OCI-LY7 (cell line): ENCODE results near the gene BTN1A1. TPM values are rescaled to one million over a fixed set of nuclear protein-coding genes. Genes with fewer than 3 reads are reported as not detected.

Experiments used
- BruUV-seq: library from RNA; stranded (reverse); fragments of 400-500 nt; replicated peaks from 2 replicates; lab custom pipeline; 2021; lab: Mats Ljungman, UMichigan
- CTCF ChIA-PET: fragments of 300-600 bp; sonication (Branson Sonifier 250); formaldehyde crosslinking; loops from one replicate; lab custom pipeline; 2022; ENCODE audit warnings: antibody characterized with exemption; ENCODE audit not compliant: unreplicated experiment; lab: Charles Lee
- POLR2A ChIA-PET: fragments of 300-600 bp; sonication (Branson Sonifier 250); formaldehyde crosslinking; loops from one replicate; lab custom pipeline; 2022; ENCODE audit warnings: antibody characterized with exemption; lab: Charles Lee
- DNase-seq: peaks from one replicate; pipeline ENCODE4 v3.0.0-alpha.2; 2015; ENCODE audit warnings: low spot score
- H2AFZ ChIP-seq: fragments of 200-600 bp; sonication (generic), shearing (Covaris generic); 2 replicates; pipeline ENCODE4 v1.6.1; 2014; ENCODE audit warnings: mild to moderate bottlenecking, antibody characterized with exemption, low read length, moderate library complexity
- H3K27ac ChIP-seq: fragments of 200-600 bp; sonication (generic); 2 replicates; pipeline ENCODE4 v1.5.1; 2014; ENCODE audit warnings: mixed run types, low read depth, mild to moderate bottlenecking, moderate library complexity, low read length, inconsistent platforms; ENCODE audit not compliant: poor library complexity, severe bottlenecking
- H3K36me3 ChIP-seq: fragments of 200-600 bp; sonication (generic); 2 replicates; pipeline ENCODE4 v1.6.1; 2014; ENCODE audit warnings: mild to moderate bottlenecking, antibody characterized with exemption, low read length, moderate library complexity, mixed read lengths; ENCODE audit not compliant: insufficient read depth
- H3K4me1 ChIP-seq: fragments of 200-600 bp; sonication (generic); 2 replicates; pipeline ENCODE4 v1.5.1; 2014; ENCODE audit warnings: mild to moderate bottlenecking, low read length; ENCODE audit not compliant: insufficient read depth, poor library complexity, severe bottlenecking
- H3K4me2 ChIP-seq: fragments of 200-600 bp; sonication (generic); 2 replicates; pipeline ENCODE4 v1.6.1; 2014; ENCODE audit warnings: mild to moderate bottlenecking, low read length
- H3K4me3 ChIP-seq: fragments of 200-600 bp; sonication (generic); 2 replicates; pipeline ENCODE4 v1.5.1; 2014; ENCODE audit warnings: mild to moderate bottlenecking, low read depth, low read length; ENCODE audit not compliant: poor library complexity, severe bottlenecking
- H3K79me2 ChIP-seq: fragments of 200-600 bp; sonication (generic); 2 replicates; pipeline ENCODE4 v1.6.1; 2016; ENCODE audit warnings: low read depth, mild to moderate bottlenecking, low read length, moderate library complexity, mixed read lengths; ENCODE audit not compliant: insufficient read depth
- H3K9me2 ChIP-seq: fragments of 200-600 bp; sonication (generic); 2 replicates; pipeline ENCODE4 v1.6.1; 2016; ENCODE audit warnings: mild to moderate bottlenecking, low read length, mixed read lengths; ENCODE audit not compliant: insufficient read depth
- H3K9me3 ChIP-seq: fragments of 200-600 bp; sonication (generic); 2 replicates; pipeline ENCODE4 v1.6.1; 2014; ENCODE audit warnings: mild to moderate bottlenecking, mixed run types, low read length, mixed read lengths
- H4K20me1 ChIP-seq: fragments of 200-600 bp; sonication (generic); 2 replicates; pipeline ENCODE4 v1.6.1; 2014; ENCODE audit warnings: mild to moderate bottlenecking, antibody characterized with exemption, low read length, moderate library complexity, mixed read lengths; ENCODE audit not compliant: insufficient read depth
- EZH2phosphoT487 ChIP-seq: fragments of 200-600 bp; sonication (generic); IDR thresholded peaks from 2 replicates; pipeline ENCODE4 v1.6.1; 2018; ENCODE audit warnings: low read depth, borderline replicate concordance, mild to moderate bottlenecking, mixed run types, antibody characterized with exemption, low read length, moderate library complexity, mixed read lengths
- intact Hi-C: fragments of 100-400 bp; cut with micrococcal nuclease; formaldehyde crosslinking; loops from one replicate; pipeline ENCODE4 v1.10.0; 2022; ENCODE audit not compliant: unreplicated experiment
- total RNA-seq, 2 experiments: library from RNA; depleted of rRNA in 1 of 2; stranded (reverse); fragments of >200 nt in 1 of 2; shearing (Covaris generic) in 1 of 2; gene quantifications; 2 replicates each; pipeline ENCODE4 v1.2.3, GENCODE V29; 2014 to 2022
- TF ChIP-seq, protein P1 (sequence below): fragments of 200-600 bp; sonication (generic); conservative IDR thresholded peaks from 2 replicates; pipeline ENCODE4 v1.5.1; 2014; ENCODE audit warnings: mild to moderate bottlenecking, antibody characterized with exemption, low read length, moderate library complexity, mixed read lengths

The BTN1A1 gene
- total RNA-seq, 2 experiments from 2014 or later = 0.25 to 1.0 TPM

- Histone ChIP-seq H3K36me3 (peaks cover 23% of the 10 kb centered on the region), H3K9me2 (no peaks in the 10 kb centered on the region), H3K4me1 (peaks cover 47% of the 10 kb centered on the region), H3K9me3 (no peaks in the 10 kb centered on the region), H2AFZ (peak overlapping the region; percentile 97), H3K4me3 (peak overlapping the region; percentile 74), H3K27ac (peak overlapping the region; percentile 48), H4K20me1 (no peaks in the 10 kb centered on the region), H3K4me2 (peak overlapping the region; percentile 82), H3K79me2 (no peaks in the 10 kb centered on the region; the same call in 1 of the 2 replicates)
- CTCF ChIA-PET = no interaction called here
- intact Hi-C loops = loop anchor here (10.0 kb wide), 1 partner anchor 924 kb away; the partner anchor contains the start of gene ZNF184
- no peak for TF ChIP-seq EZH2phosphoT487
- TF ChIP-seq, protein P1, sequence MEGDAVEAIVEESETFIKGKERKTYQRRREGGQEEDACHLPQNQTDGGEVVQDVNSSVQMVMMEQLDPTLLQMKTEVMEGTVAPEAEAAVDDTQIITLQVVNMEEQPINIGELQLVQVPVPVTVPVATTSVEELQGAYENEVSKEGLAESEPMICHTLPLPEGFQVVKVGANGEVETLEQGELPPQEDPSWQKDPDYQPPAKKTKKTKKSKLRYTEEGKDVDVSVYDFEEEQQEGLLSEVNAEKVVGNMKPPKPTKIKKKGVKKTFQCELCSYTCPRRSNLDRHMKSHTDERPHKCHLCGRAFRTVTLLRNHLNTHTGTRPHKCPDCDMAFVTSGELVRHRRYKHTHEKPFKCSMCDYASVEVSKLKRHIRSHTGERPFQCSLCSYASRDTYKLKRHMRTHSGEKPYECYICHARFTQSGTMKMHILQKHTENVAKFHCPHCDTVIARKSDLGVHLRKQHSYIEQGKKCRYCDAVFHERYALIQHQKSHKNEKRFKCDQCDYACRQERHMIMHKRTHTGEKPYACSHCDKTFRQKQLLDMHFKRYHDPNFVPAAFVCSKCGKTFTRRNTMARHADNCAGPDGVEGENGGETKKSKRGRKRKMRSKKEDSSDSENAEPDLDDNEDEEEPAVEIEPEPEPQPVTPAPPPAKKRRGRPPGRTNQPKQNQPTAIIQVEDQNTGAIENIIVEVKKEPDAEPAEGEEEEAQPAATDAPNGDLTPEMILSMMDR = no peak
- POLR2A ChIA-PET = interaction anchor here (0.5 to 3.2 kb wide), 16 partner anchors 9 to 400 kb away, joined by 3 to 18 read pairs (median 3); partner anchors contain the start of gene HMGN4
- peak; percentile 80 for DNase-seq
- TSS peak; percentile 72 for BruUV-seq
Observed at GRCh38 chr6:26550250-26550993, 50.3 kb downstream of the BTN1A1 start.

- TF ChIP-seq EZH2phosphoT487 = no peak
- TF ChIP-seq, protein P1 = no peak
- POLR2A ChIA-PET = interaction anchor here (0.9 to 3.9 kb wide), 6 partner anchors 11 to 277 kb away, joined by 3 to 24 read pairs (median 6); partner anchors contain the start of gene HMGN4
- H2AFZ ChIP-seq = peak overlapping the region; percentile 82; the same call in 1 of the 2 replicates
Observed at GRCh38 chr6:26552205-26552604, 52.1 kb downstream of the BTN1A1 start.

More at GRCh38 chr6:26552205-26552604, 52.1 kb downstream of the BTN1A1 start:
- Histone ChIP-seq H3K27ac (no peak overlapping the region), H3K79me2 (no peaks in the 10 kb centered on the region), H3K9me2 (no peaks in the 10 kb centered on the region), H3K4me1 (peaks cover 63% of the 10 kb centered on the region), H4K20me1 (no peaks in the 10 kb centered on the region), H3K9me3 (no peaks in the 10 kb centered on the region), H3K4me3 (peak overlapping the region; percentile 80), H3K4me2 (peak overlapping the region; percentile 98), H3K36me3 (peaks cover 5% of the 10 kb centered on the region)
- CTCF ChIA-PET = interaction anchor here (1.0 kb wide), 1 partner anchor 215 kb away, joined by 3 read pairs; no protein-coding TSS in a partner anchor
- no TSS peak for BruUV-seq
- intact Hi-C loops = loop anchor here (10.0 kb wide), 1 partner anchor 923 kb away; the partner anchor contains the start of gene ZNF184
- DNase-seq = no peak
